ENCODE measurements around the gene IQSEC1. TPM values are rescaled to one million over a fixed set of nuclear protein-coding genes. Genes with fewer than 3 reads are reported as not detected.

Gene IQSEC1
- total RNA-seq, 1 experiment from 2014 or later: 28.1 TPM

- no peak overlapping the region for H3K4me2 ChIP-seq (ENCODE audit: low read length)
- no peaks in the 10 kb centered on the region for H3K4me1 ChIP-seq (ENCODE audit: control insufficient read depth in 1 of 2, insufficient read depth in 2 of 2, low read length in 2 of 2)
- no TSS peak for BruUV-seq (replicated peaks)
- no peak overlapping the region for H2AFZ ChIP-seq (ENCODE audit: low read depth, low read length, poor library complexity, severe bottlenecking)
- H3K27me3 ChIP-seq (ENCODE audit: insufficient read depth, low read length): no peaks in the 10 kb centered on the region
- no peaks in the 10 kb centered on the region for H3K9me3 ChIP-seq (ENCODE audit: control insufficient read depth in 1 of 2, insufficient read depth in 1 of 2, low read depth in 1 of 2, low read length in 2 of 2)
- POLR2A ChIA-PET: no interaction called here
- no peak overlapping the region for H3K4me3 ChIP-seq (replicated peaks in 1 of 2; ENCODE audit: low read depth in 1 of 2, low read length in 2 of 2)
- no peaks in the 10 kb centered on the region for H3K36me3 ChIP-seq (ENCODE audit: control insufficient read depth in 1 of 2, insufficient read depth in 2 of 2, low read length in 2 of 2)
- H3K9me2 ChIP-seq (ENCODE audit: insufficient read depth): no peaks in the 10 kb centered on the region
- no peak for TF ChIP-seq CTCF (IDR thresholded peaks at IDR 0.05 in 2 of 3, conservative IDR thresholded peaks at IDR 0.05 in 1 of 3; ENCODE audit: borderline replicate concordance in 1 of 3, insufficient read depth in 1 of 3, low read depth in 2 of 3, low read length in 2 of 3)
- no peak for TF ChIP-seq REST (IDR thresholded peaks at IDR 0.05; ENCODE audit: low read depth)
- TF ChIP-seq POLR2AphosphoS5 (IDR thresholded peaks at IDR 0.05; ENCODE audit: low read depth, low read length): no peak
- no peak for TF ChIP-seq MAX (IDR thresholded peaks at IDR 0.05)
- TF ChIP-seq ELF1 (IDR thresholded peaks at IDR 0.05; ENCODE audit: borderline replicate concordance, low read depth): no peak
- no peak for TF ChIP-seq YY1 (IDR thresholded peaks at IDR 0.05; ENCODE audit: extremely low read depth, insufficient replicate concordance, low read depth, low read length)
- no peak for TF ChIP-seq SIN3A (IDR thresholded peaks at IDR 0.05; ENCODE audit: low read depth)
- no peak for TF ChIP-seq EGR1 (IDR thresholded peaks at IDR 0.05; ENCODE audit: low read depth)
- no peak for TF ChIP-seq EZH2phosphoT487 (IDR thresholded peaks at IDR 0.05; ENCODE audit: borderline replicate concordance)
- TF ChIP-seq ATF3 (IDR thresholded peaks at IDR 0.05): no peak
- TF ChIP-seq POLR2A (IDR thresholded peaks at IDR 0.05; ENCODE audit: borderline replicate concordance, extremely low read depth, insufficient read depth, insufficient read length): no peak
- H3K27ac ChIP-seq (ENCODE audit: low read depth, low read length): no peak overlapping the region
- DNase-seq (ENCODE audit: low read depth, low spot score) (no peak), ATAC-seq (no peak)
- no peaks in the 10 kb centered on the region for H4K20me1 ChIP-seq (ENCODE audit: insufficient read depth)
- H3K9ac ChIP-seq (ENCODE audit: low read length): no peak overlapping the region
- CTCF ChIA-PET: interaction anchor here (1.1 kb wide), 1 partner anchor 11 kb away, joined by 4 read pairs; no protein-coding TSS in a partner anchor
- RAD21 ChIA-PET (ENCODE audit: low non-redundant PET in 1 of 2, low total read pairs in 2 of 2, uncharacterized antibody in 2 of 2, unreplicated experiment in 2 of 2): no interaction called here
- H3K79me2 ChIP-seq (ENCODE audit: insufficient read depth, low read length): no peaks in the 10 kb centered on the region
- intact Hi-C loops (cut with micrococcal nuclease): no loop called here
Measured at GRCh38 chr3:12973827-12974226, 99.4 kb downstream of the IQSEC1 start.
